GM21528 (cell line): Measurements from ENCODE around the gene RBM5.

ENCODE experiments used
- ATAC-seq: cut with Tn5 transposase; IDR thresholded peaks from one replicate; pipeline ENCODE4 v1.9.1; 2021; ENCODE audit warnings: mild to moderate bottlenecking, moderate library complexity; ENCODE audit not compliant: unreplicated experiment, low FRiP score

Gene RBM5

DNA sequence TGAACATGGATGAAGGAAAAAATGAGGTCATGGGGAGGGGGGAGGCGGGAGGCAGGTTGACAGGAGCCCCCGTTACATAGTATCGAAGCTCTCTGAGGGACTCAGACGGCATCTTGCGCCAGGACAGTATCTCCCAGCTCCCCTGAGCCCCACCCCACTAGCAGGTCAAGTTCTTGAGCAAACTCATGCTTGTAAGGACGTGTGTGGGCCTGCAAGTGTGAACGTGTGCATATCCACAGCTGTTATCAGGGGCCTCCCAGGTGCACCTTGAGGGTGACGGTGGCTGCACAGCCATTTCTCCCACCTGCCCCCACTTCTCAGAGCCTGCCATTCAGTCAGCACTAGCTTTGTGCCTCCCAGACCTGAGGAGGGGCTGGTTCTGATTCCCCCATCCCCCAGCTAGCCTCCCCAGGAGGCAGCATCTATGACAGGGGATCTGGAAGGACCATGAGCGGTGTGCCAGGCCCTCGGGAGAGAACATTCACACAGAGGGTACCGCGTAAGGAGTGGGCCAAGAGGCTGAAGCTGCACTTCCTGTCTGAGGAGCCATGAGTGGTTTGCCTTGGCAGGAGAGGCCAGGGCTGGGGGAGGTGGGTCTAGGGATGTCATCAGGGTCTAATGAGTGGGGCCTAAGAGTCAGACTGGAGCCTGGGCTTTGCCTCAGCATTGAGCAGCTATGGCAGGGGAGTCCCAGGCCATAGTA is 69.3 kb downstream of the RBM5 start:
- no peak for ATAC-seq

DNA sequence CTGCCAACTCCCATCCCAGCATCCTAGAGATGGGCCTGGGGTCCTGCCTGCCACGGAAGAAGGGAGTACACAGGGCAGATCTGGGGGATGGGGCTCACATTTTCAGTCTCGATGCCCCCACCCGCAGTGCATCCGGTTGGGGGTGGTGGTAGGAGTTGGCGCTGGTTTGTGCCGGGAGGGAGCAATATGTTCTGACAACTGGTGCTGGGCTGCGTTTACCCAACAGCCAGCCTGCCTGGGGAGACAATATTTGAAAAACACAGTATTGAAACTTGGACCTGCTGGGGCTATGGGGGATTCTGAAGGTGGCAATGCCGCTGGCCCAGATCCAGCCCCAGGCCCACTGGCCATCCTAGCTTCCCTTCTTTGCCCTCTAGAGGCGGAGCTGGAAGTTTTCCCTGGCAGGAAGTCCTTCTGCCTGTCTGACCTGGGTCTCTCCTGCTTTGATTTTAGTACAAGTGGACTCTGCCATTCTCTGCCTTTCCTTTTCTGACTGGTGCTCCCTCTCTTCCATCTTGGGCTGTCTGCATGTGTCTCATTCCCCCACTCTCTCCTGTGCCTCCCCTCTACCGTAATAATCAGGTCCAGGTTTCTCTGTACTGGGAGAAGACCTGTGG is 69.9 kb downstream of the RBM5 start:
- no peak for ATAC-seq

DNA sequence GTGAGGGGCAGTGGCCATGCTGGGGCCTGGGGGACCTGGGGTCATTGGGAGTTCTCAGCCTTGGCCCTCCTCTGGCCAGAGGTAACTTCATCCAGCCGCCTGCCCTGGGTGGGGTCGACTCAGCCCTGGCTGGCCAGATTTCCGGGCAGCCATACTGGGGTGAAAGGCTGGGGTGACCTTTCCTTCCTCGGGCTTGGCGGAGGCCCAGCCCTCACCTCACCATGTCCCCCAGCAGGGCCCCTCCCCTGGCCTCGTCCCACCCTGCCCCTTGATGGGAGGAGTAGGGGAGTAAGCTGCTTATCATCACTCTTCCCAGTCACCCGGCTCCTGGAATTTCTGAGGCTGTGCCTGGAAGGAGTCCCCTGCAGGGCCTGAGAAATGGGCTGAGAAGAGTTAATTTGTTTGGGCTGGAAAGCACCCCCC is 71.9 kb downstream of the RBM5 start:
- ATAC-seq: no peak

DNA sequence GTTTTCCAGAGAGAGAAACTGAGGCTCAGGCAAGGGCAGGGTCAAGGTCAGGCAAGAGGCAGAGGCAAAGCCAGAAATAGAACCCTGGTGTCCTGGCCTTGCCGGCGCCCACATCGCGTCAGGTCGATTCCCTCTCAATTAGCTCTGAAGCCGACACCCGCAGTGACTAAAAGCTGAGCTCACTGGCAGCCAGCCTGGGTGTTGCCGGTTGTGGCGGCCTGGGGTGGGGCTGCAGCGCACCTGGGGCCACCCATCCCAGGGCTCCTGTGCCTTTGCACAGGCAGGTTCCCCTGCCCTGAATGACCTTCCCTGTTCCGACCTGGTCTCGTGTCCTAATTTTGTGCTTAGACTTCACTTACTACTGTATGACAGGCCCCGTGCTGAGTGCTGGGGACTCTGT is 72.6 kb downstream of the RBM5 start:
- ATAC-seq: no peak

DNA sequence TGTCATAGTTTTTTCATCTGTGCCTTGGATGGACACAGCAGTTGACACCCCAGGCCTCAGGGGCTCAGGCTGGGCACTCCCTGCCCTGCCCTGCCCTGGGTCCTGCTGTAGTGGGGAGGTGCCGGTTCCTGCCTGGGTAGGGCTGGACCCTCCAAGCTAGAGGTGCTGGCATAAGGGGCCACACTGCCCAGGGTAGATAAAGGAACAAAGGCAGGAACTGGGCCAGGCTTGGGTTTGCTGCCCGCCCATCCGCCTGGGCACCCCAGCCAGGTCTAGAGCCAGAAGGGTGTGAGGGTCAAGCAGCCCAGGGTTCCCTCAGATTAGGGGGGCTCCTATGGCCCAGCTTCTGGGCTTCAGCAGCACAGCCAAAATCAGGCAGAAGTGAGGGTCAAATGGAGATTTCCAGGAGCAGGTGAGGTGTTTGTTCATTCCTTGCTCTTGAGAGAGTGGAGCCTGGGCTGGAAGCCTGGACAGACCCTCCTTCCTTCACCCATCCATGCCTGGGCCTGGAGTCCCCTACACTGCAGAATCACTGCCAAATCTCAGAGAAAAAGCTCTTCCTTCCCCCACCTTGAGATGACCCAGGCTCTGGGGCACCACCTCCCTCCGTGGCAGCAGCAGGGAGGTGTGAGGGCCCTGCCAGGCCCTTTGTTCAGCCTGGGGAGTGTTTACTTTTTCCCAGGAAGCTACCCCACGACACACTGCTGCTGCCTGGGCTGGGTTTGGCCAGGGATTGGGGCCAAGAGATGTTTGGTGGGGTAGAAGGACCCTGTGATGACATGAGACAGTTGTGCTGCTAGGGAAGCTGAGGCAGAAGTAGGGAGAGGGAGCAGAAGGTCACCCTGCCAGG is 73.5 kb downstream of the RBM5 start:
- no peak for ATAC-seq

DNA sequence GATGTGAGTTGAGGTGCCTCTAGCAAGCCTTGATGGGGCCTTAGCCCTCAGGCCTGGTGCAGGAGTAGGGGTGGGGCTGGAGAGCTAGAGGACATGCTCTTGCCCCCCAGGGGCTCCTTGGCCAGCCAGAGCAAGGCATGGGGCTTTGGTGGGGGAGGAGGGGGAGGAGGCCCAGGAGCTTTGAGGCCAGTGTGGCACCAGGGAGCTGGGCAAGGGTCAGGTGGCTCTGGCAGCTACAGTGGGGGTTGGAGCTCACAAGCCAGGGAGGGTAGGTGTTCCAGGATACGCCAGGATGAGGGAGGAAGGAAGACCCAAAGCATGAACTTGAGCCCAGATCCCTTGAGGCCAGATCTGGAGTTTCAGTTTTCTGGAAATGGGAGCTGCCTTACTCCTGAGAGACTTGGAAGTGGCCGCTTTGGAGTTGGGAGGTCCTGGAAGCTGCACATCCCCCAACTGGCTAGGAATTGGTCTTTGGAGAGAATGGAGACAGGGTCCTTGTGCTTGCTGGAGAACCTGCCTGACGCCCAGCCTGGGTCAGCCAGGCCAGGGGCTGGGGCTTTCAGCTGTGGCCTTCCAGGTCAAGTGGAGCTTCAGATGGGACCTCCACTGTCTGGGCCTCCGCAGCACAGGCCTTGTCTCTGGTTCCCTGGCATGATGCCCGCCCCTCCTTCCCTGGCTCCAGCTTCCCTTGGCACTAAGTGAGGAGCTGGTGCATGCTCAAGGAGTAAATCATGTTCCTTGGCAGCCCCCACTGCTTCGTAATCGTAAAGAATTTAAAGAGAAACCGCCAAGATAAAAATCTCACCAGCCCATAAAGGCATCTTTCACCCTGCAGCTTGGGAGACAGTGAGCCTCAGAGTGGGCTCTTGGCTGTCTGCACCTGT is 75.1 kb downstream of the RBM5 start:
- no peak for ATAC-seq

DNA sequence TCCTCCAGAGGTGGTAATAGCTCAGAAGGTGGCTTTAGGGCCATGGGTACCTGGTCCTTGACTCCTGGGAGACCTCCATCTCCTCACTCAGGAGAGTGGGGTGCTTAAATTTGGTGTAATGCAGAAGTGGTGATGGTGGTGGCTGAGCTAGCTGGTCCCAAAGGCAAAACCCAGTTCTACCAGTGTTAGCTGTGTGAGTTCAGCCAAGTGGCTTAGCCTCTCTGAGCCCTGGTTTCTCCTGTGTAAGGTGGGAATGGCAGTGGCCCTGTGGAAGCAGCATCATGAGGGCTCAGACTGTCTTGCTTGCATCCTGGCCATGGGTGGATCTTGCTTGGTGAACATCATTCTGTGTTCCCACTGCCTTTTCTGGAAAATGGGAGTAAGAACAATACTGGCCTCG is 75.8 kb downstream of the RBM5 start:
- no peak for ATAC-seq

DNA sequence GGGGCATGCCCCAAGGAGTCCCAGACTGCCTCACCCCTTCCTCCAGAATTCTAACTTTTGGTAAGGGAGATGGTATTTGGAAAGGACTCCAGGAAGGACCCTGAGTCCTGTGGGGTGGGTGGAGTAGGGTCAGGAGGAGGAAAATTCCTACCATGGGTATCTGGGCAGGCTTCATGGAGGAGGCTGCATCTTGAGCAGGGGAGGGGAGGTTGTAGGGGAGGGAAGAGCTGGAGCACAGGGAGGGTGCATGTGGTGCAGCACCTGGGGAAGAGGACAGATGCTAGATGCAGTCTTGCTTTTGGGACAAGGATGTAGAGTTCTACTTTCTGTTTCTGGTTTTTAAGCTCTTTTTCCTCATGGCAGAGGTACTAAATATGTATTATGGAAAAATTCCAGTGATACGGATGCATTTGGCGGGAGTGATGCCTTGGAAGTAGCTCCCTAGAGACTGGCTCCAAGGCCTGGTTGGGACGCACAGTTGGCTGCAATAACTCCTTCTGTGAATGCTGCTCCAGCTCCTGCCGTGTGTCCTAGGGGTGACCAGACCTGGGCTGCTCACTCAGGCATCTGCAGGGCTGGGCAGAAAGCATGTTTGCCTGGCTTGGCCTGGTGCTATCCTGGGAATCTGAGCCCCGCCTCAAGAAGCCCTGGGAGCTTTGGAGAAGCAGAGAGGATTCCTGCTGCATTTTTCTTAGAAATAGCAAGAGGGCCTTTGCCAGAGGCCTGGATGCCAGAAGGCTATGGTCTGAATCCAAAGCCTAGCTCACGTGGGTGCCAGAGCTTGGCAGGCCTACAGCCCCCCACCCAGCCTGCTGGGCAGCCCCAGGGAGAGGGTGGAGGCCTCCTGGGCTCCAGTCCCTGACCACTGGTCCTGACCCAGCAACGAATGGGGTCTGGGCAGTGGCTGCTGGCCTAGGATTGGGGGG is 76.5 kb downstream of the RBM5 start:
- ATAC-seq: no peak

DNA sequence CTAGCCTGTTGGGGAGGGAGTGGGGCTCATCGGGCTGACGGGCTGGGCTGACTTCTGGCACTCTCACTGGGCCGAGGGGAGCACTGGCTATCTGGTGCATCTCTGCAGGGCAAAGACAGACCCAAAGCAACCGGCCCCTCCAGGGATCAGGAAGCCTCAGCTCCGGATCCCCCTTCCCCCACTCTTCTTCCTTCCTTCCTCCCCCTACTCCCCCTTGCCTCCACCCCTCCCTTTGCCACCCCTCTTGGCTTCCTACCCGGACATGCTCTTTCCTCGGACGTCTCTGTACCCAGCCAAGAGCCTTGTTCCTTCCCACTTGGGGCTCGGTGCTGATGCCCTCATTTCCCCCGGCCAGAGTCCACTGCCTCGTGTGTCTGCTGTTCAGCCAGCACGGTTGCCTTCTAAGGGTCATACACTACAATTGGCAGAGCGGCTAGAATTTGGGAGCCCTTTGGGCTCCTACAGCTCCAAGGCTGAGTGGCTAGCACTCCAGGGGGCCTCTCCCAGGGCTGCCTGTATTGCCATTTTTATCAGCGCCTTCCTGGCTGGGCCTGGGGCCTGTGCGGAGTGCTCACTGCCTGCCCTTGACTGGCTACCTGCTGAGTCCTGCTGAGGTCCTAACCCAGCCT is 77.3 kb downstream of the RBM5 start:
- no peak for ATAC-seq

DNA sequence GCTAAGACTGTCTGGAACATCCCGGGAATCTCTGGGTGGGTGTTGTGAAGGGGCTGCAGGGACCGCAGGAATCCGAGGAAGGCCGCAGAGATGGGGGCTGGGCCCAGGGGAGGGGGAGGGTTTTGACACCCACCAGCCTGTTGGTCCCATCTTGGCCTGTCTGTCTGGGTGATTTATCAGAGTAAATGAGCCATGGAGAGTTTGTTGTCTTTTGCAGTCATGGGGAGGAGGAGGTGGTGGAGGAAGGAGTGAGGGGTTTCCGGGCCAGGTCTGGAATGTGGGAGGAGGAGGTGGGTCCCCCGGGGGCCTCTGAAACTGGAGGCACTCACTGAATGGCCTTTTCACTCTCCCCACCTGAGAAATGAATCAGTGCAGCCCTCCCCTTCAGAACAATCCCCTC is 77.9 kb downstream of the RBM5 start:
- no peak for ATAC-seq

DNA sequence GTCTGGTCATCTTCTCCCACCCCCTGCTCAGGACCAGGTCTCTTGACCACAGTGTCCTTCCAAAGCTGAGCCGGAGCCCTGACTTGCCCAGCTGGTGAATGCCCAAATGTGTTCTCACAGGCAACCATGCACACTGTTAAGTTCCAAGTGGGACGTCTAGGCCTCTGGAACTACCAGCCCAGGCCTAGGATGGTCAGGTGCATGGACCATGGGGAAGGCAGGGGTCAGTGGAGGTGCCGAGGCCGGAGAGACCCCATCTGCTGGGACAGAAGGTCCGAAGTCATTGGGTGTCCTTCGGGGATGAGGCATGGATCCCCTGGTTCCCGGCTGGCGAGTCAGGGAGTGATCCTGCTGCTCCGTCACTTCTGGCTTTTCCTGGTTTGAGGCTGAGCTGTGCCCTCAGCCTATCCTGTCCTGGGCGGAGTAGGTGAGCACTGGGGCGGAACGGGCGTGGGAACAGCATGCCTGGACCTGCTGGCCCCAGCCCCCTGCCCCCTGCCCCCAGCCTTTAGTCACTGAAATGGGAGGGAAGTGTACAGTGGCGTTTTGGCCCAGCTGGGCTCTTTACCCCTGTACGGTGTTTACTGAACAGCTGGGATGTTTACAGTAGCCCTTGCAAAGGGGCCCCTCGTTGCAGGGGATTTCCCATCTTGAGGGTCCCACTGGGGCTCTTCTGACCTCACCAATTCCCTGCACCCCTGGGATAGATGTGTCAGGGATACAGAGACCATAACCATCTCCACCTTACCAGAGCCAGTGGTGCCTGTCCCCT is 78.5 kb downstream of the RBM5 start:
- ATAC-seq: no peak

DNA sequence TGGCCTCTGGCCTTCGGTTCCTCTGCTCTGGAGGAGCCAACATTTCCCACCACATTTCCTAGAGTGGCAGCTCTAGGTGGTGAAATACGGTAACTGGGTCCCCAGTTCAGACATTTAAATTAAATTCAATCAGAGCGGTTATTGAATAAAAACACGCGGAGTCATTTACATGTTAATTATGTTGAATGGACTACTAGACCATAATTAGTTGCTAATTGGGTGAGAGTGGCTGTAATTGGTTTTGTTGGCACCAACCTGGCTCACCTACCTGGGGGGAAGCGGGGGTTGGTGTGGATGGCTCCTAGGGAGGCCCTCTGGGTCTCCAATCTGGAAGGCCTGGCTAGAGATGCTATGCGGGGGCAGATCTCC is 79.1 kb downstream of the RBM5 start:
- ATAC-seq: no peak

DNA sequence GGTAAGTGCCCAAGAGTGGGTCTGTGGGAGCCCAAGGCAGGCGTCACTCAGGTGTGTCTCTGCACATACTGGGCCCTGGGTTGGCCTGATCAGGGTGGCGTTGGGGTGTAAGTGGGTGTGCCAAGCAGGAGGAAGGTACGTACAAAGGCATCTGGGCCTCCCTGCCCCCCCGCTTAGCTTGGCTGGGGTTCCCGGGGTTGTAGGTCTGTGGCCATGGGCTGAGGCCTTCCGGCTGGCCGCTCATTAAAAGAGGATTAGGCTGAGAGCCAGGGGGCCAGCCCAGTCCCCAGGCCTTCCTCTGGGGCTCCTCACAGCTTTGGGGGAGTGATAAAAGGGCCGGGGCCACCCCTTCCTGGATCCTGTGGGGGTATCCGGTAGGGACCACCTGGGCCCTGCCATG is 79.7 kb downstream of the RBM5 start:
- ATAC-seq: no peak
